Measurements from ENCODE around the gene GDPD1. TPM values are rescaled to one million over a fixed set of nuclear protein-coding genes. Genes with fewer than 3 reads are reported as not detected.

The GDPD1 gene
- total and polyA plus RNA-seq, 9 of the 15 experiments (the other 6 are each of a cell fraction or from before 2014, with no cell fraction given): 5.7 to 15.2 (median 9.3) TPM

DNA sequence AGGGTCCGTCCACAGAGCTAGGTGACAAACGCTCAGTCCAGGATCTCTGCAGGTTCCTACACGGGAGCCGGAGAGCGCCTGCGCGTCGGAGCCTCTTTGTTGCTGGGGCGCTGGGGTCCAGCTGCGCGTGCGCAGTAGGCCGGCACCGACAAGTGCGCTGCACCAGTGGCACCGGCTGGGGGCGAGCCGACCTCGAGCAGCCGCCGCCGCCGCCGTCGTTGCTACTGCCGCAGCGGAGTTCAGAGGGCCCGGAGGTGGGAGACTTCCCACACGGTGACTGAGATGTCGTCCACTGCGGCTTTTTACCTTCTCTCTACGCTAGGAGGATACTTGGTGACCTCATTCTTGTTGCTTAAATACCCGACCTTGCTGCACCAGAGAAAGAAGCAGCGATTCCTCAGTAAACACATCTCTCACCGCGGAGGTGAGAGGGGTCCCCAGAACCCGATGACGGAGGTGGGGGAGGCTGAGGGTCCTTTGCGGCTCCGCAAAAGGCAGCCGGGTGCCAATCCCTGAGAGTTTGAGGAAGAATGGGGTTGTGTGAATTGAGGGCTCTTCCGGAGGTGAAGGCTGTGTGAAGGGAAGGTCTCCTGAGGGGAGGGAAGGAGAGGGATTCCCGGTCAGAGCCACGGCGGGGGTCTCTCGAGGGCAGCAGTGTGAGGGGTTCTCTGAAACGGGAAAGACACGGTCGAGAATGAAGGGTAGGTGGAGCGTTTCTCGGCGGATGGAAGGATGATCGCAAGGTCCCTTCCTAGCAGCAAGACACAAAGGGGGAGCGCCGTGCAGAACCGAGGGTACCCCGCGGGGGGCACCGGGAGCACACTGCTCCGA is at the start of gene GDPD1 (continued):
- TF ChIP-seq, protein P1, sequence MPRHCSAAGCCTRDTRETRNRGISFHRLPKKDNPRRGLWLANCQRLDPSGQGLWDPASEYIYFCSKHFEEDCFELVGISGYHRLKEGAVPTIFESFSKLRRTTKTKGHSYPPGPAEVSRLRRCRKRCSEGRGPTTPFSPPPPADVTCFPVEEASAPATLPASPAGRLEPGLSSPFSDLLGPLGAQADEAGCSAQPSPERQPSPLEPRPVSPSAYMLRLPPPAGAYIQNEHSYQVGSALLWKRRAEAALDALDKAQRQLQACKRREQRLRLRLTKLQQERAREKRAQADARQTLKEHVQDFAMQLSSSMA (CRISPR knock-in tag; IDR thresholded peaks at IDR 0.05): no peak
- TF ChIP-seq ZFP30 (CRISPR knock-in tag; IDR thresholded peaks at IDR 0.05; ENCODE audit: borderline replicate concordance): no peak
- TF ChIP-seq BACH1 (tag; IDR thresholded peaks at IDR 0.05): no peak
- no peak for TF ChIP-seq ZNF347 (CRISPR knock-in tag; IDR thresholded peaks at IDR 0.05; ENCODE audit: low read depth)
- peak in 1 of 2 experiments; percentile 44; a peak in 1 of 4 replicates for TF ChIP-seq CSDE1 (IDR thresholded peaks at IDR 0.05)
- TF ChIP-seq NEUROD1 (IDR thresholded peaks at IDR 0.05; ENCODE audit: borderline replicate concordance, low read depth, low read length, partially characterized antibody): no peak
- TF ChIP-seq, protein P2, sequence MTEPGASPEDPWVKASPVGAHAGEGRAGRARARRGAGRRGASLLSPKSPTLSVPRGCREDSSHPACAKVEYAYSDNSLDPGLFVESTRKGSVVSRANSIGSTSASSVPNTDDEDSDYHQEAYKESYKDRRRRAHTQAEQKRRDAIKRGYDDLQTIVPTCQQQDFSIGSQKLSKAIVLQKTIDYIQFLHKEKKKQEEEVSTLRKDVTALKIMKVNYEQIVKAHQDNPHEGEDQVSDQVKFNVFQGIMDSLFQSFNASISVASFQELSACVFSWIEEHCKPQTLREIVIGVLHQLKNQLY (CRISPR knock-in tag; conservative IDR thresholded peaks at IDR 0.05): no peak
- TF ChIP-seq, protein P3, sequence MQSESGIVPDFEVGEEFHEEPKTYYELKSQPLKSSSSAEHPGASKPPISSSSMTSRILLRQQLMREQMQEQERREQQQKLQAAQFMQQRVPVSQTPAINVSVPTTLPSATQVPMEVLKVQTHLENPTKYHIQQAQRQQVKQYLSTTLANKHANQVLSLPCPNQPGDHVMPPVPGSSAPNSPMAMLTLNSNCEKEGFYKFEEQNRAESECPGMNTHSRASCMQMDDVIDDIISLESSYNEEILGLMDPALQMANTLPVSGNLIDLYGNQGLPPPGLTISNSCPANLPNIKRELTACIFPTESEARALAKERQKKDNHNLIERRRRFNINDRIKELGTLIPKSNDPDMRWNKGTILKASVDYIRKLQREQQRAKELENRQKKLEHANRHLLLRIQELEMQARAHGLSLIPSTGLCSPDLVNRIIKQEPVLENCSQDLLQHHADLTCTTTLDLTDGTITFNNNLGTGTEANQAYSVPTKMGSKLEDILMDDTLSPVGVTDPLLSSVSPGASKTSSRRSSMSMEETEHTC (IDR thresholded peaks at IDR 0.05): no peak
- no peak for TF ChIP-seq RBM14 (IDR thresholded peaks at IDR 0.05; ENCODE audit: borderline replicate concordance, insufficient read depth, low read depth, low read length)
- TF ChIP-seq, protein P4, sequence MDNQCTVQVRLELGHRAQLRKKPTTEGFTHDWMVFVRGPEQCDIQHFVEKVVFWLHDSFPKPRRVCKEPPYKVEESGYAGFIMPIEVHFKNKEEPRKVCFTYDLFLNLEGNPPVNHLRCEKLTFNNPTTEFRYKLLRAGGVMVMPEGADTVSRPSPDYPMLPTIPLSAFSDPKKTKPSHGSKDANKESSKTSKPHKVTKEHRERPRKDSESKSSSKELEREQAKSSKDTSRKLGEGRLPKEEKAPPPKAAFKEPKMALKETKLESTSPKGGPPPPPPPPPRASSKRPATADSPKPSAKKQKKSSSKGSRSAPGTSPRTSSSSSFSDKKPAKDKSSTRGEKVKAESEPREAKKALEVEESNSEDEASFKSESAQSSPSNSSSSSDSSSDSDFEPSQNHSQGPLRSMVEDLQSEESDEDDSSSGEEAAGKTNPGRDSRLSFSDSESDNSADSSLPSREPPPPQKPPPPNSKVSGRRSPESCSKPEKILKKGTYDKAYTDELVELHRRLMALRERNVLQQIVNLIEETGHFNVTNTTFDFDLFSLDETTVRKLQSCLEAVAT (IDR thresholded peaks at IDR 0.05): peak in 1 of 2 experiments; percentile 30; a peak in 2 of 4 replicates
- no peak for TF ChIP-seq BMI1 (IDR thresholded peaks at IDR 0.05; ENCODE audit: low read length)
- TF ChIP-seq, protein P5, sequence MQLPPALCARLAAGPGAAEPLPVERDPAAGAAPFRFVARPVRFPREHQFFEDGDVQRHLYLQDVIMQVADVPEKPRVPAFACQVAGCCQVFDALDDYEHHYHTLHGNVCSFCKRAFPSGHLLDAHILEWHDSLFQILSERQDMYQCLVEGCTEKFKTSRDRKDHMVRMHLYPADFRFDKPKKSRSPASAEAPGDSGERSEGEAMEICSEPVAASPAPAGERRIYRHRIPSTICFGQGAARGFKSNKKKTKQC (CRISPR knock-in tag; IDR thresholded peaks at IDR 0.05): no peak
- peak; percentile 42 for TF ChIP-seq RFX1 (IDR thresholded peaks at IDR 0.05)

Data from K562 (cell line).